Embryonic facial prominence (tissue), 1 donor: ENCODE measurements around the gene PC.
"Not testable (repeated sequence)": the region's sequence is repeated elsewhere in the genome, so short reads cannot be mapped to it uniquely, and the experiment has no call there.

Experiments used
- DNase-seq: peaks from one replicate; pipeline ENCODE4 v3.0.0-alpha.2; 2016; ENCODE audit errors: extremely low spot score

Gene PC

GRCh38 chr11:66981976-66982578, 23.9 kb upstream of the PC start:
- peak; percentile 45 for DNase-seq

GRCh38 chr11:66979336-66979980, 21.3 kb upstream of the PC start:
- no peak for DNase-seq

GRCh38 chr11:66978717-66979116, 20.5 kb upstream of the PC start:
- DNase-seq: no peak

DNA sequence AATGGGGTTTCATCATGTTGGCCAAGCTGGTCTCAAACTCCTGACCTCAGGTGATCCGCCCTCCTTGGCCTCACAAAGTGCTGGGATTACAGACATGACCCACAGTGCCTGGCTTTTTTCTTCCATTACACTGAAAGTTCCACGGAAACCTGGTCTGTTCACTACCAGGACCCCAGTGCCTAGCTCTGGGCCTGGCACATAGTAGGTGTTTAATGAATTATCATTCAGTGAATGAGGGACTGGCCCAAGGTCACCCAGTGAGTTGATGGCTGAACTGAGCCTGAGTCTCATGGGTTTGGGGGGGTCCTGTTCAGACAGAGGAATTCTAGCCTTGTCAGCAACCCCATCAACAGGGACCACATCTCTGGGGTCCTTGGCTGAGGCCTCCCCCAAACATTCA, 20.0 kb upstream of the PC start:
- no peak for DNase-seq

GRCh38 chr11:66976925-66977324, 18.7 kb upstream of the PC start:
- no peak for DNase-seq

DNA sequence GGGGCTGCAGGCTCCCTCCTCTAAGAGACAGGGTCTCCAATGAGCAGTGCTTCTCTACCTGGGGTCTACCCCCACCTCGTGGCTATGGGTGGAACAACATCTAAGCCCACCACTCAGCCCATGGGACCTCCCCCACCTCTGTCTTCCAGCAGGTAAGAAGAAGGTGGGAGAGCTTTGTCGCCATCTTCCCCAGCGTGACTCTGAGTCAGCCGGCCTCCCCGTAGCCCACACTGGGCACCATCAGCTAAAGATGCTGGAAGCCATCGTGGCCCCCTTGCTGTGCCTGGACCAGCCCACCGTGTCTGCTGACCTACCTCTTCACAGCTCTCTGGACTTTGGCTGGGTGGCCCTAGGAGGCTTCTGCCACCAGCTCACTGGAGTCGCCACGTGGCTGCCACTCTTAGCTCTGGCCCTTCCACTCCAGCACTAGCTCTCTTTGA, 17.9 kb upstream of the PC start:
- DNase-seq: no peak

GRCh38 chr11:66975405-66976027, 17.3 kb upstream of the PC start:
- DNase-seq: no peak

DNA sequence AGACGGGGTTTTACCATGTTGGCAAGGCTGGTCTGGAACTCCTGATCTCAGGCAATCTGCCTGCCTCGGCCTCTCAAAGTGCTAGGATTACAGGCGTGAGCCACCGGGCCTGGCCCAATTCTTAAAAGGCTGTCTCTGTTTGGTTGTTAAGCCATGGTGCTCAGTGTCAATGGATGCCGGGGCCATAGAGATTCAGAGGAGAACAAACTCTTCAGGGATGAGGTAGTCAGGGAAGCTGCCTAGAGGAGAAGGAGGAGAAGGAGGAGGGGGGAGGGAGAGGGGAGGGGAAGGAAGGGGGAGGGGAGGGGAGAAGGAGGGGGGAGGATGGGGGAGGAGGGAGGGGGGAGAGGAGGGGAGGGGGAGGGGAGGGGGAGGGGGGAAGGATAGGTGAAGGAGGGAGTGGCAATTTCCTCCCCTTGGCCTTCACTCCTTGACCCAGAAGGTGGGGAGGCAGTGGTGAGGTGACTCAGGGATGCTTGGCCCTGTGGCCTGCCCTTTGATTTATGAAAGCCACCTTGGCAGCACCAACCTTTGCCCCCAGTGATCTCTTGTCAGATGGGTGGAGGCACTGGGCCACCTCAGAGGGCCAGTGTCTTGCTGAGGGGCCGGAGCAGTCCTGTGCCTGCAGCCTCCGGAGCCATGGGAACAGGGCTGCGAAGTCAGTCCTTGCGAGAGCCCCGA, 16.7 kb upstream of the PC start, which contains the start of gene C11orf86:
Gene C11orf86, plus strand, starts transcription at position 581 of the 681 bp plus-strand sequence. Its CDS starts 59 bp downstream, at position 640.
- DNase-seq: no peak

- DNase-seq: no peak
Observed at GRCh38 chr11:66973956-66974580, 15.9 kb upstream of the PC start.

- no peak for DNase-seq
Observed at GRCh38 chr11:66971488-66971887, 13.3 kb upstream of the PC start.

DNA sequence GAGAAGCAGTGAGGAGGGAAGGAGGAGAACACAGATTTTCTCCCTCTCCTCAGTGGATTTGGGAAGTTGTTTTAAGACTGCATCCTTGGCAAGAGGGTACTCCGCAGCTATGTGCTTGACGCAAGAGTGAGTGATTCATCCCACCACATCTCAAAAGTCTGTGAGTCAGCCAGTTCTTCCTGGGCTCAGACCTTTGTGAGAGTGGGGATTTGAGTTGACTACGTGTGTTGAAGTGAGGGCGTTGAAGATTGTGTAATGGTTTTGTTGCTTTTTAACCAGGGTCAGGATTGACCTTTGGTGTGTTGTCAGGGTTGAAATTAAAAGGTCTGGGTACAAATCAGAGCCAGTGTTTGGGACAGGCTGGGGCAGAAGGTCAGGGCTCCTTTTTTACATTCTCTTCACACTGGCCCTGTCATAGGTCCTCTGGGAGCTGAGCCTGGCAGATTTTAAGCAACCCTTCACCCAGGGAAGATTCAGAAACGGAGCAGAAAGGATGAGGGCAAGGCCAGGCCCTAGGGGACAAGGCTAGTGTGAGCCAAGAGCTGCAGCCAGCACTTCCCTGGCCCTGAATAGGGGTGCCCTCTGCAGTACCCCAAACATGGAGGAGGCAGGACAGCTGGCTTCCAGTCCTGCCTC, 12.7 kb upstream of the PC start:
- no peak for DNase-seq

DNA sequence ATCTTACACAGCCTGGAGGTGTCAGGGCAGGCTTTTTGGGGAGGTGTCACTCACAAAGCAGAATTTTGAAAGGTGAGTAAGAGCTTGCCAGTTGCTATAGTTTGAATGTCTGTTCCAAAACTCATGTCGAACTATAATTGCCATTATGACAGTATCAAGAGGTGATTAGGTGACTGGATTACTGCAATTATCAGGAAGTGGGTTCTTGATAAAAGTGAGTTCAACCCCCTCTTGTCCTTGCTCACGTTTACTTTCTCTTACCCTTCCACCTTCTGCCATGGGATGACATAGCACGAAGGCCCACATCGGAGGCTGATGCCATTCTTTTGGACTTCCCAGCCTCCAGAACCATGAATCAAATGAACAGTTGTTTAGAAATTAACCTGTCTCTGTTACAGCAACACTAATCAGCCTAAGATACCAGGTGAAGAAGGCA, 12.2 kb upstream of the PC start:
- no peak for DNase-seq

DNA sequence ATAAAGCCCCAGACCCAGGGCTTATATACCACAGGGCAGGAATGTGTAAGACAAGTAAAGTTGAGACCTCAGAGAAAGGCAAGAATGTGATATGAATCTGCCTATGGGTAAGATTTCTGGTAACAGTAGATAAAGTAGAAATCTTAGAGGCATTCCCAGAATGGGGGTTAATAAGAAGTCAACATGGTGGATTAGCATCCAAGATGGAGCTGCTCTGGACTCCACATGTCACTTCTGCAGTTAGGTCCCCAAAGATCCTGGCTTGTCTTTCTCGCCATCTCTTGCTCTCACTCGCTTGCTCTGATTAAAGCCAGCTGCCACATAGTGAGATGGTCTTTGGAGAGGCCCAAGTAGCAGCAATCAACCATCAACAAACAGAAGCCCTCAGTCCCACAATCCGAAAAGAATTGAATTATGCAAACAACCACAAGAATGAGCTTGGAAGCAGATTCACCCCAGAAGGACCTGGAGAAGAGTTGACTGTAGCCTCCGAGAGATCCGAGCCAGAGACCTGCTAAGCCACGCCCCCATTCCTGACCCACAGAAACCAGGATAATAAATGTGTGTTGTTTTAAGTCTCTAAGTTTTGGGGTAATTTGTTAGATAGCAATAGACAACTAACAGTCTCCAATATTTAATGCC, 11.5 kb upstream of the PC start:
- no peak for DNase-seq

GRCh38 chr11:66967670-66968425, 9.7 kb upstream of the PC start:
- DNase-seq: no peak

DNA sequence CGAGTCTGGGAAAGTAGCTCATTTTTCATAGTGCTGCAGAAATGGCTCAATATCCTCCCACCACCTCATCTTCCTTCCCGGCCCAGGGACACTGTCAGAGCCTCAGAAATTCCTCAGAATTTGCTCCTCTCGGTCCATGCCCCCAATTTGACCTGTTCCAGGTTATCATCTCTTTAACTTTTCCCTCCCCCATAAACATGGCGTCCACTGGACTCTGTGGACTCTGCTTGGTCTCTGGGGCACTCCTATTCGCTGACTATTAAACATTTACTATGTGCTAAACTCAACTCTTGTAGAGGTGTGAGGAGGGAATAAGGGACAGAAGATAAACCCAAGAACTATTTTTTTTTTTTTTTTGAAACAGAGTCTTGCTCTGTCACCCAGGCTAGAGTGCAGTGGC, 8.2 kb upstream of the PC start:
- DNase-seq: no peak

- DNase-seq: no peak
Observed at GRCh38 chr11:66964495-66964894, 6.3 kb upstream of the PC start.

DNA sequence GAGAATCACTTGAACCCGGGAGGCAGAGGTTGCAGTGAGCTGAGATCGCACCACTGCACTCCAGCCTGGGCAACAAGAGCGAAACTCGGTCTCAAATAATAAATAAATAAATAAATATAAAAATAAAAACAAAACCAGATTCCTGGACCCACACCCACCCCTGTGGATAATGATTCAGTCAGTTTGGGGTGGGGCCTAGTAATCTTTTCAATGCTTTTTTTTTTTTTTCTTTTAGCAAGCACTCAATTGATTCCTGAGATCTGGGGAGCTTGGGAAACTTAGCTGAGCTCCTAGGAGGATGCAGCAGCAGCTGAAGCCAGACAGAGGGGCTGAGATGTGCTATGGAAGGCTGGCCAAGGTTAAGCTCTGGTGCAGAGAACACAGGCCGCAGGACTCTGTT, 4.6 kb upstream of the PC start:
- no peak for DNase-seq

GRCh38 chr11:66962247-66962646, 4.1 kb upstream of the PC start:
- DNase-seq: no peak

DNA sequence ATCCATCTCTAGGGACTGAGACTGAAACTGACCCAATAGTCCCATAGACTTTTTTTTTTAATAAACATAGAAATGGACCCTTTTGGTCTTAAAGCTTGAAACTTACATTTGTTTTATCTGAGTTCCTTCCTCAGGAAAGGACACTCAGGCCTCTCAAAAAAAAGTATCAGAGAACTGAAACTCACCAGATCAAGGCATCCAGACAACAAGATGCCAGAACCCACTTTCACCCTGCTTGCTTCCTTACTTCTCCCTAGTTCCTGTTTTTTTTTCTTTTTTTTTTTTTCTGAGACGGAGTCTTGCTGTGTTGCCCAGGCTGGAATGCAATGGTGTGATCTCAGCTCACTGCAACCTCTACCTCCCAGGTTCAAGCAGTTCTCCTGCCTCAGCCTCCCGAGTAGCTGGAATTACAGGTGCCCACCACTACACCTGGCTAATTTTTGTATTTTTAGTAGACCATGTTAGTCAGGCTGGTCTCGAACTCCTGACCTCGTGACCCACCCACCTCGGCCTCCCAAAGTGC, 3.6 kb upstream of the PC start:
- not testable (repeated sequence) for DNase-seq

DNA sequence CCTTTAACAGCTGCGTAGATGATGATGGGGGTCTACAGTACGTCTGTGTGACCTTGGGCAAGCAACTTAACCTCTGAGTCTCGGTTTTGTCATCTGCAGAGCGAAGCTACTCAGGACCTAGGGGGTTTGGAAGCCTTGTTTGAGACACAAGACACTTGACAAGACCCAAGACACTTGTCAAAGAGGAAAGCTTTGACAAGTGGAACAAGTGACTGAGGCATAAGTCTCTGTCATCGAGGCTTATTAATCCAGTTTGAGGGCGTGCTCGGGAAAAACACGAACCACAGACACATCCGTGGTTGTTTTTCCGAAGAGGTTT, 732 bp upstream of the PC start:
- no peak for DNase-seq

DNA sequence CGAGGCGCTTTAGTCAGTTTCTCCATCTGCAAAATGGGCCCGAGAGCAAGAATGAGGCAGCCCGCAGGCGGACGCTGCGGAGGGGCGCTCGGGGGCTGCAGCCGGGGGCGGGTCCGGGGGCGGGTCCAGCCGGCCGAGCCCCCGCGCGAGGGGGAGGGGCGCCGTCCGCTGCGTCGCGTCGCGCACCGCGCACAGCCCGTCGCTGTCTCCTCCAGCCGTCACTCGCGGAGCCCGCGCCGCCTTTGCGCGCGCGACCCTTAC, 282 bp downstream of the PC start:
- DNase-seq: no peak
